NT2/D1 (cell line): ENCODE data around the gene KIRREL2.

ENCODE experiments used
- SUZ12 ChIP-seq: IDR thresholded peaks from 2 replicates; pipeline ENCODE4 v1.6.1; 2011; ENCODE audit not compliant: insufficient read length, insufficient read depth; ENCODE audit errors: extremely low read depth
- YY1 ChIP-seq: IDR thresholded peaks from 2 replicates; pipeline ENCODE4 v1.6.1; 2011; ENCODE audit not compliant: insufficient read length, insufficient read depth
- ZNF274 ChIP-seq: IDR thresholded peaks from 2 replicates; pipeline ENCODE4 v1.6.1; 2011; ENCODE audit warnings: mild to moderate bottlenecking, low read depth, low read length

GRCh38 chr19:35832054-35832453, 24.7 kb upstream of the KIRREL2 start:
- TF ChIP-seq YY1 (no peak), ZNF274 (no peak), SUZ12 (no peak)
